ENCODE data around the gene TEX12.
"Not testable (repeated sequence)": the region's sequence is repeated elsewhere in the genome, so short reads cannot be mapped to it uniquely, and the experiment has no call there.

The TEX12 gene

GRCh38 chr11:112156956-112157766 lies 10.0 kb upstream of the TEX12 start:
- H3K4me3 ChIP-seq (ENCODE audit: control insufficient read depth, low read depth, low read length): no peak overlapping the region
- TF ChIP-seq CTCF (IDR thresholded peaks at IDR 0.05; ENCODE audit: control insufficient read depth, insufficient read depth, low read depth, low read length, missing control alignments): no peak
- peak; percentile 99 for DNase-seq (ENCODE audit: low read depth)

- no peak for TF ChIP-seq CTCF (IDR thresholded peaks at IDR 0.05; ENCODE audit: control insufficient read depth, insufficient read depth, low read depth, low read length, missing control alignments)
- no peak for DNase-seq (ENCODE audit: low read depth)
- no peak overlapping the region for H3K4me3 ChIP-seq (ENCODE audit: control insufficient read depth, low read depth, low read length)
Measured at GRCh38 chr11:112159098-112160065, 7.8 kb upstream of the TEX12 start.

- no peak for DNase-seq (ENCODE audit: low read depth)
- no peak for TF ChIP-seq CTCF (IDR thresholded peaks at IDR 0.05; ENCODE audit: control insufficient read depth, insufficient read depth, low read depth, low read length, missing control alignments)
- H3K4me3 ChIP-seq (ENCODE audit: control insufficient read depth, low read depth, low read length): no peak overlapping the region
Measured at GRCh38 chr11:112160091-112160848, 6.9 kb upstream of the TEX12 start.

GRCh38 chr11:112161012-112161411 lies 6.2 kb upstream of the TEX12 start:
- no peak overlapping the region for H3K4me3 ChIP-seq (ENCODE audit: control insufficient read depth, low read depth, low read length)
- TF ChIP-seq CTCF (IDR thresholded peaks at IDR 0.05; ENCODE audit: control insufficient read depth, insufficient read depth, low read depth, low read length, missing control alignments): no peak
- no peak for DNase-seq (ENCODE audit: low read depth)

- H3K4me3 ChIP-seq (ENCODE audit: control insufficient read depth, low read depth, low read length); DNase-seq (ENCODE audit: low read depth): not testable (repeated sequence)
Measured at GRCh38 chr11:112162200-112162599, 5.0 kb upstream of the TEX12 start.

- no peak for TF ChIP-seq CTCF (IDR thresholded peaks at IDR 0.05; ENCODE audit: control insufficient read depth, insufficient read depth, low read depth, low read length, missing control alignments)
- no peak for DNase-seq (ENCODE audit: low read depth)
- H3K4me3 ChIP-seq (ENCODE audit: control insufficient read depth, low read depth, low read length): no peak overlapping the region
Measured at GRCh38 chr11:112162761-112163546, 4.2 kb upstream of the TEX12 start.
